A673 (cell line): ENCODE measurements around the gene TEKTIP1.

Experiments used
- CTCF ChIP-seq: fragments of 300-800, 200-600 bp; sonication (generic); conservative IDR thresholded peaks from 2 replicates; pipeline ENCODE4 v1.5.1; 2017; ENCODE audit warnings: low read depth, mild to moderate bottlenecking, antibody characterized with exemption, low read length, moderate library complexity, mixed read lengths
- EZH2 ChIP-seq: fragments of 200-600 bp; sonication (generic); IDR thresholded peaks from 2 replicates; pipeline ENCODE4 v1.6.1; 2017; ENCODE audit warnings: borderline replicate concordance, low read depth, mild to moderate bottlenecking, mixed read lengths, antibody characterized with exemption, low read length; ENCODE audit not compliant: poor library complexity, severe bottlenecking

DNA sequence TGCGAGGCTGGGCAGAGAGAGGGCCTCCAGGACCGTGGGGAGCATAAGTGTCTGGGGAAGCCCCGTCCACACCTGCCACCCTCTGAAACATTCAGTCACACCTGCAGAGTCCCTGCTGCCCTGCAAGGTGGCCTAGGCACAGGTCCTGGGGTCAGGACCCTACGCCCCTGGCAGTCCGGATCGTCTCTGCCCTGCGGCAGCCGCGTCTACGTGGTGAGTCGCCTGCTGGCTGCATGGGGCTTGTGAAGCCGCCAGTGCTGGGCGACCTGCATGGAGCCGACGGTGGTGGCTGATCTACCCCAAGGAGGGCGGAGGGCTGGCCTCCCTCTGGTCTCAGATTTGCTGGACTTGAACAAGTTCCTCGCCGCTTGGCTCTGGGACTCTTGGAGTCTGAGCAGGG, 19.8 kb upstream of the TEKTIP1 start:
- TF ChIP-seq EZH2 (no peak), CTCF (no peak)
